T-helper 17 cell (primary cell): ENCODE results near the gene WIPF2. TPM values are rescaled to one million over a fixed set of nuclear protein-coding genes. Genes with fewer than 3 reads are reported as not detected.

Experiments
- ATAC-seq: fragments of 150-1000 bp; cut with Tn5 transposase; 2 replicates; pipeline ENCODE4 v1.10.0; 2021; ENCODE audit warnings: mild to moderate bottlenecking, moderate library complexity
- DNase-seq, 3 donors: peaks; one replicate each; pipeline versions ENCODE4 v3.0.0 to v3.0.0-alpha.2; 2020 to 2021
- H3K9me3 ChIP-seq: one replicate; pipeline ENCODE4 v1.7.0; 2013; ENCODE audit warnings: low read length, mild to moderate bottlenecking; ENCODE audit not compliant: control insufficient read depth, poor library complexity, severe bottlenecking
- H3K27ac Mint-ChIP-seq: one replicate; pipeline ENCODE4 v1.8.0; 2022; ENCODE audit warnings: mild to moderate bottlenecking, moderate library complexity, mixed read lengths
- H3K27me3 Mint-ChIP-seq: one replicate; pipeline ENCODE4 v1.8.0; 2022; ENCODE audit warnings: mixed read lengths
- H3K36me3 Mint-ChIP-seq: one replicate; pipeline ENCODE4 v1.8.0; 2022; ENCODE audit warnings: low read depth, mixed read lengths
- H3K4me1 Mint-ChIP-seq: one replicate; pipeline ENCODE4 v1.8.0; 2022; ENCODE audit warnings: mild to moderate bottlenecking, mixed read lengths
- H3K4me3 Mint-ChIP-seq: one replicate; pipeline ENCODE4 v1.8.0; 2022; ENCODE audit warnings: mild to moderate bottlenecking, moderate library complexity, mixed read lengths
- total RNA-seq, 4 donors: library from RNA in 2 of 4; stranded (reverse) in 2 of 4; gene quantifications; one replicate each; pipeline ENCODE4 v1.2.3 and lab custom pipeline; 2022 to 2026

Gene WIPF2
- total RNA-seq, 2 donors from 2014 or later = 26.4 to 33.1 TPM

- no peak for DNase-seq
- no peaks in the 10 kb centered on the region for H3K27me3 Mint-ChIP-seq
- peaks cover 9% of the 10 kb centered on the region for H3K36me3 Mint-ChIP-seq
- peak overlapping the region; percentile 32 for H3K27ac Mint-ChIP-seq
- peak; percentile 32 for ATAC-seq
- H3K4me1 Mint-ChIP-seq = peaks cover 12% of the 10 kb centered on the region
- H3K9me3 ChIP-seq = no peaks in the 10 kb centered on the region
- H3K4me3 Mint-ChIP-seq = peak overlapping the region; percentile 45
Measured at GRCh38 chr17:40281663-40282062, 62.6 kb downstream of the WIPF2 start.

GRCh38 chr17:40283662-40284061, 64.6 kb downstream of the WIPF2 start:
- Mint-ChIP-seq H3K4me3 (no peak overlapping the region), H3K27me3 (no peaks in the 10 kb centered on the region), H3K4me1 (peaks cover 22% of the 10 kb centered on the region), H3K27ac (peak overlapping the region; percentile 72), H3K36me3 (peaks cover 4% of the 10 kb centered on the region)
- no peak for ATAC-seq
- no peaks in the 10 kb centered on the region for H3K9me3 ChIP-seq
- DNase-seq = no peak

DNA sequence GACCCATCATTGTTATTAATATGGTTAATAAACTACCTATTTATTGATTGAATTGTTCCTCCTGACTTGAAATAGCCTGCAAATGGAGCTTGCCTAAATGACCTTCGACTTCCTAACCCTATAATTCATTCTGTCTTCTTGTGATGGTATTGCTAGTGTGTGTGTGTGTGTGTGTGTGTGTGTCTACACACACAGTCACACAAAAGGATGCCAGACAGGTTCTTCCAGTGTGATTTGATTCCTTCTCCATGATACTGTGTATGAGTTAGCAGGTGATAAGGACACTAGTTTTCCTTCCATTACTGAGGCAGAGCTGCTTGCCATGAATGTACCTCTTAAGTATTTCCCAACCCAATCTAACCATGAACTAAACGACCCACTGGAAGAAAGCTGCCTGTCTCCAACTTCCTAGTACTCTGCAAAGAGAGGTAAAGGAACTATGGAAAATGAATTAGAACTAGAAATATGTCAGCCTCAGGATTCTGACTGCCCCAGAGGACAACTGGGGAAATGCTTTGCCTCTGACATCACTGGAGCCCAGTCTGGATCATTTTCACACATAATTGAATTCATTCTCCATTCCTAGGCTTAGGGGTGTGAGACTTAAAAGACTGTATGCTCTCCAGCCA, 65.1 kb downstream of the WIPF2 start:
- H3K4me1 Mint-ChIP-seq = peaks cover 24% of the 10 kb centered on the region
- H3K9me3 ChIP-seq = no peaks in the 10 kb centered on the region

DNA sequence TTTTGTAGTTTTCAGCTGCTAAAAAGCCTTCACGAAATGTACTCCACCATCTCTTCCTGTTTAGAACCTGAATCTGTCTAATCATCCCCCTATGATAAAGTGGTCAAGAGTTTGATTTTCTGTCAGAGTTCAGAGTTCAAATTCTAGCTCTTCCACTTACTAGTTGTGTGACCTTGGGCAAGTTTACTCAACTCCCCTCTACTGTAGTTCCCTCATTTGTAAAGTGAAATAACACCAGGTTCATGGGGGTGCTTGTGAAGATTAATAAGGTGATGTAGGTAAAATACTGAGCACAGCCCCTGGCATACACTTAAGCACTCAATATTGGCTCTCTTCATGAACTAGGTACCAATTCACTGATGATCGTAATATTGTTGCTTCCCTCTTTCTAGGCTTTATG, 67.4 kb downstream of the WIPF2 start:
- H3K4me1 Mint-ChIP-seq = peaks cover 29% of the 10 kb centered on the region
- H3K27ac Mint-ChIP-seq = peak overlapping the region; percentile 96
- ATAC-seq = no peak
- H3K36me3 Mint-ChIP-seq = peaks cover 2% of the 10 kb centered on the region
- no peaks in the 10 kb centered on the region for H3K9me3 ChIP-seq
- H3K4me3 Mint-ChIP-seq = no peak overlapping the region
- H3K27me3 Mint-ChIP-seq = no peaks in the 10 kb centered on the region
- no peak for DNase-seq

More for the DNA sequence above, 65.1 kb downstream of the WIPF2 start:
- DNase-seq (no peak), ATAC-seq (no peak)
- H3K27ac Mint-ChIP-seq = peak overlapping the region; percentile 72
- H3K4me3 Mint-ChIP-seq = no peak overlapping the region
- no peaks in the 10 kb centered on the region for H3K27me3 Mint-ChIP-seq
- peaks cover 4% of the 10 kb centered on the region for H3K36me3 Mint-ChIP-seq

GRCh38 chr17:40287159-40287493, 68.0 kb downstream of the WIPF2 start:
- Mint-ChIP-seq H3K36me3 (peaks cover under 1% of the 10 kb centered on the region), H3K4me1 (peaks cover 27% of the 10 kb centered on the region), H3K27ac (peak overlapping the region; percentile 96), H3K27me3 (no peaks in the 10 kb centered on the region), H3K4me3 (no peak overlapping the region)
- DNase-seq = no peak
- H3K9me3 ChIP-seq = no peaks in the 10 kb centered on the region
- no peak for ATAC-seq

DNA sequence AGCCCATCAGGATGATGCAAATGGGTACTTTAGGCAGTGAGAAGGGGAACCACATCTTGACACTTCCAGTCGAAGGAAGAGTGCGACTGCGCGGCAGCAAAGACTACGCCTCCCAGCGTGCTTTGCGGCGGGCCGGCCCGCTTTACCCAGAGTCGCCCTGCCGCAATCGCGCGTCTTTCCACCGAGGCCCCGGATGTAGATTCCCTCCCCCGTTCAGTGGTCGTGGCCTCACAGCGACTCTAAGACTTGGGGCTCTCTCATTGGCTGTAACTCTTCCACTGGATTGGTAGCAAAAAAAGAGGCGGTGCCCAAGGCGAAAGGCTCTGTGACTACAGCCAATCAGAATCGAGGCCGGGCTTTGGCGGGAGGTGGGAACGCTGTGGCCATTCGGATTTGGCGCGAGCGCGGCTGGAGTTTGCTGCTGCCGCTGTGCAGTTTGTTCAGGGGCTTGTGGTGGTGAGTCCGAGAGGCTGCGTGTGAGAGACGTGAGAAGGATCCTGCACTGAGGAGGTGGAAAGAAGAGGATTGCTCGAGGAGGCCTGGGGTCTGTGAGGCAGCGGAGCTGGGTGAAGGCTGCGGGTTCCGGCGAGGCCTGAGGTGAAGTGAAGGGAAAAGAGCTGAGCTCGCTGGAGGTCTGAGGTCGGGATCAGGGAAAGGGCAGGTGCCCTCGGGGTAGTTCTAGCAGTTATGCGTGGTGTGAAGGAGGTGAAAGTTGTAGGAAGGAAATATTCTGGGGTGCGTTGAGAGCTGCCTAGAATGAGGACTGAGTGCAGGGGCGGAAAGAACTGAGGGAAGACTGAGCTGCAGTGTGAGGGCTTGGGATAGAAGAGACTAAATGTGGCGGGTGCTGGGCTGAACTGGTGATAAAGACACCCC, 68.6 kb downstream of the WIPF2 start, which contains the start of gene CDC6:
Gene CDC6, plus strand, starts transcription at position 386 of the 876 bp plus-strand sequence. CDS start 1,542 bp downstream, outside the sequence.
- no peaks in the 10 kb centered on the region for H3K27me3 Mint-ChIP-seq

GRCh38 chr17:40290629-40291280, 71.7 kb downstream of the WIPF2 start:
- ATAC-seq = no peak
- Mint-ChIP-seq H3K36me3 (no peaks in the 10 kb centered on the region), H3K4me3 (no peak overlapping the region), H3K4me1 (peaks cover 19% of the 10 kb centered on the region), H3K27ac (no peak overlapping the region), H3K27me3 (no peaks in the 10 kb centered on the region)
- DNase-seq = no peak
- H3K9me3 ChIP-seq = no peaks in the 10 kb centered on the region

More for the DNA sequence above, 68.6 kb downstream of the WIPF2 start, which contains the start of gene CDC6:
- peak; percentile 94 to 96 (median 95) for DNase-seq
- ATAC-seq = peak; percentile 94
- no peaks in the 10 kb centered on the region for H3K36me3 Mint-ChIP-seq
- no peaks in the 10 kb centered on the region for H3K9me3 ChIP-seq
- H3K4me3 Mint-ChIP-seq = peak within 1 kb of the TSS; percentile 100
- peaks cover 27% of the 10 kb centered on the region for H3K4me1 Mint-ChIP-seq
- H3K27ac Mint-ChIP-seq = peak within 1 kb of the TSS; percentile 96

DNA sequence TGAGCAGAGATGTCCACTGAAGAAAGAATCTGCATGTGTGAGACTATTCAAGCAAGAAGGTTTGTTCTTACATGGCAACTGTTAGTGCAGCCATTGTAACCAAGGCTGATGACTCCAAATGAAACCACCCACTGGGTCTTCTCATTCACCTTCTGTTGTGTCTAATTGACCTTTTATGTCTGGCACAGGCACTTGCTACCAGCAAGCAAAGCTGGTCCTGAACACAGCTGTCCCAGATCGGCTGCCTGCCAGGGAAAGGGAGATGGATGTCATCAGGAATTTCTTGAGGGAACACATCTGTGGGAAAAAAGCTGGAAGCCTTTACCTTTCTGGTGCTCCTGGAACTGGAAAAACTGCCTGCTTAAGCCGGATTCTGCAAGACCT, 72.2 kb downstream of the WIPF2 start:
- H3K36me3 Mint-ChIP-seq = no peaks in the 10 kb centered on the region
- peak overlapping the region; percentile 11 for H3K27ac Mint-ChIP-seq
- peaks cover 19% of the 10 kb centered on the region for H3K4me1 Mint-ChIP-seq
- H3K4me3 Mint-ChIP-seq = no peak overlapping the region
- ATAC-seq (no peak), DNase-seq (no peak)
- H3K9me3 ChIP-seq = no peaks in the 10 kb centered on the region
- H3K27me3 Mint-ChIP-seq = no peaks in the 10 kb centered on the region

DNA sequence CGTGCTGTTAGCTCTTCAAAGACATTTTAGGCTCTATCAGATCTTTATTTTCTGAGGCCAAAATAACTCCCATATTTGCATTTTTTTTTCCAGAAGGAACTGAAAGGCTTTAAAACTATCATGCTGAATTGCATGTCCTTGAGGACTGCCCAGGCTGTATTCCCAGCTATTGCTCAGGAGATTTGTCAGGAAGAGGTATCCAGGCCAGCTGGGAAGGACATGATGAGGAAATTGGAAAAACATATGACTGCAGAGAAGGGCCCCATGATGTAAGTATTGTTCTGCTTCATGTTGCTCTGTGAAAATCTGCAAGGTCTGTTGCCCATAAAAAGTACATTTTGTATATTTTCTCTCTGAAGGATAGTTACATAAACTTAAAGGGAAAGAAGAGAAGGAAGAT, 74.3 kb downstream of the WIPF2 start:
- Mint-ChIP-seq H3K4me3 (no peak overlapping the region), H3K4me1 (peaks cover 8% of the 10 kb centered on the region), H3K36me3 (no peaks in the 10 kb centered on the region), H3K27ac (no peak overlapping the region), H3K27me3 (no peaks in the 10 kb centered on the region)
- ATAC-seq = no peak
- no peak for DNase-seq
- no peaks in the 10 kb centered on the region for H3K9me3 ChIP-seq

DNA sequence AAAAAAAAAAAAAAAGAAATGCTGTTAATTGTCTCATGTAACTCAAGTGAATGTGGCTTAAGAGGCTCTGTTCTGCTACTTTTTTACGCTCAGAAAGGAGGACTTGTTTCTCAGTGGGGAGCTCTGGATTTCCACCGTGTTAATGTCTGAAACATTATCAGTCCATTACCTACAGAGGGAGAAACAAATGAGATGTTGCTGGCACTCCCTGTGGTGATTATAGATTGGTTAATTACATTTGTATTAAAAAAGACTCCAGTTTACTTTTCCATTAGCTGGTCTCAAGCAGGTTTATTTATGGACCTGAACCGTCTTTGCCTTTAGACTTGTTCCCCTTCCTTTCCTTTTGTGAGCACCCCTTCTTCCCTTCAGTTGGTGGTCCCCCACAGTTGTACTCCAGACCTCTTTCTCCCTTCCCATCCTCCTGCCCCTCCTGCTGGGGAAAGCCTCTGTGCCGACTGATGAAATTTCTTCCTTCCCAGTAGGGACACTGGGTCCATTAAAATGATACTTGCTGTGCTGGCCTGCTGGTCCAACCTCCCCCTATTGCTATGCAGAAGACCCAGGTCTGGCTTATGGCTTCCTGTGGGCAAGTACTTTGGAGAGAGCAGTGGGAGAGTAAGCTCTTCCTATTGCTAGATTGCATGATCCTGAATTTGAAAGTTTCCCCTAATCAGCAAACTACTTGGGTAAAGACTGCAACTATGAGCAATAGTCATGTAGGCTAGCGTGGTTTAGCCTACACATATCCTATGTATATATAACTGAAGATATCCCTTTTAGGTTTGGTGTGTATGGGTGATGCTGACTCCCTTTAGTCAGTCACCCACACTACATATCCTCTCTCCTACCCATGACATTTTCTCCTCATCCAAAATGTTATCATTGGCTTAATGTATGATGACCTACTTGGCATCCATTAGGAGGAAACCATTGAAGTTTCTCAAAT, 76.7 kb downstream of the WIPF2 start:
- ATAC-seq (no peak), DNase-seq (no peak)
- H3K27me3 Mint-ChIP-seq = no peaks in the 10 kb centered on the region
- peaks cover 1% of the 10 kb centered on the region for H3K4me1 Mint-ChIP-seq
- H3K27ac Mint-ChIP-seq = no peak overlapping the region
- no peaks in the 10 kb centered on the region for H3K36me3 Mint-ChIP-seq
- no peak overlapping the region for H3K4me3 Mint-ChIP-seq
- H3K9me3 ChIP-seq = no peaks in the 10 kb centered on the region

DNA sequence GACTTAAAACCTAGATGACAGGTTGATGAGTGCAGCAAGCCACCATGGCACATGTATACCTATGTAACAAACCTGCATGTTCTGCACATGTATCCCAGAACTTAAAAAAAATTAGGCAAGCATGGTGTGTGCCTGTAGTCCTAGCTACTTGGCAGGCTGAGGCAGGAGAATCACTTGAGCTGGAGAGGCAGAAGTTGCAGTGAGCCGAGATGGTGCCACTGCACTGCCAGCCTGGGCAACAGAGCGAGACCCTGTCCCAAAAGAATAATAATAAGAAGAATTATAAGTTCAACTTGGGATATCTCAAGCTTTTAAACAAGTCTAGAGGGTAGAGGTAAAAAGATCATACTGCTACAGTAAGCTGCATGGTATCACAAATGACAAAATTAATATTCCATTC, 78.4 kb downstream of the WIPF2 start:
- Mint-ChIP-seq H3K4me1 (no peaks in the 10 kb centered on the region), H3K27ac (no peak overlapping the region), H3K36me3 (no peaks in the 10 kb centered on the region), H3K27me3 (no peaks in the 10 kb centered on the region), H3K4me3 (no peak overlapping the region)
- no peak for ATAC-seq
- DNase-seq = no peak
- H3K9me3 ChIP-seq = no peaks in the 10 kb centered on the region

DNA sequence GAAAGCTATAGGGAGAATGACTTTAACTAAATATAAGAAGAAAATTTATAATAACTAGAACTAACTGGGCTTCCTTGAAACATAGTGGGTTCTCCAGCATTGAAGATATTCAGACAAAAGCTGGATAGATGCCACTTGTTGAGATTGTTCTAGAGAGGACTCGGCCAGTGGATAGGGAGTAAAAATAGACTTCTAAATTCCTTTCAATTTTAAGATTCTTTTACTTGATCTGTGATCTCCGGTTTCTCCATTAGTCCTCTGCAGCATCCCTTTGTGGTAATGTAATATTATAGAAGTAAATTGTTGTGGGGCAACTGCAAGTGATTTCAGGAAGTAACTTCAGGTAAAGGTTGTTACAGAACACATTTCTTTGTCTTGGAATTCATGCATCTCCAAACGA, 79.6 kb downstream of the WIPF2 start:
- Mint-ChIP-seq H3K4me3 (no peak overlapping the region), H3K27me3 (no peaks in the 10 kb centered on the region), H3K27ac (no peak overlapping the region), H3K4me1 (peaks cover 9% of the 10 kb centered on the region), H3K36me3 (no peaks in the 10 kb centered on the region)
- DNase-seq (no peak), ATAC-seq (no peak)
- no peaks in the 10 kb centered on the region for H3K9me3 ChIP-seq
